GM18511 (cell line): ENCODE results near the gene LAMTOR2.

ENCODE experiments used
- ATAC-seq: cut with Tn5 transposase; IDR thresholded peaks from one replicate; pipeline ENCODE4 v1.9.1; 2021; ENCODE audit warnings: mild to moderate bottlenecking, moderate library complexity; ENCODE audit not compliant: unreplicated experiment

The LAMTOR2 gene

DNA sequence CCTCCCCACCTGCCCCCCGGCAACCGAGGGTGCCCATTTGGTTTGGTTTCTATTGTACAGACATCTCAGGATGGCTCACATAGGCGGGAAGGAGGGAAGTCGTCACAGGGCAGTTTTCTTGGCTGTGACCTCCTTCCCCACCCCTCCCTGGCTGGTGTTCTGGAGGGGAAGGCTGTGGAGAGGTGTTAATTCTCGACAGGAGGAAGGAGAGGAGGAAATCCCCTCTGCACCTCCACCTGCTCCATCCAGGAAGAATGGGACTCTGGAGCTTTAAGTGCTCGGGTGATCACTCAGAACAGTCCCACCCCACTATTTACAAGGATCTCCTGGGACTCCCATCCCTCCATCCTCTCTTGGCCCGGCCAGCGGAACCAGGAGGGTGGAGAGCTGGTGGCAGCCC, 20.1 kb downstream of the LAMTOR2 start:
- no peak for ATAC-seq

DNA sequence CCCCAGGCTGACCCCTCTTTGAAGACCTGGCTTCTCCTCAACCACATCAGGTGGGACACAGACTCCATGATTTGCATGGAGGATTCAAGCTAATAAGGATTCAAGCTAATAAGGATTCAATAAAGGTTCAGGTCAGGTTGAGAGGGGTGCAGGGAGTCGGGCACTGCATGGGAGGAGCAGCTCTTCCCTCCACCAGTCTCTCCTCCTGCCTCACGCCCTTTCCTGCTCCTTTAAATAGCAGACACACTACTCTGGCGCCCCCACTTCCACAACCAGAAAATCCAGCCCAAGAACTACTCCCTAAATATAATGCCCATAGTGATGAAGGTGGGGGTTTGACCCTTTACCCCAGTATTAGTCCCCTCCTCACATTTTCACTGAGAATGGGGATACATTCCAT, 20.6 kb downstream of the LAMTOR2 start:
- no peak for ATAC-seq

- ATAC-seq, result no peak
Observed at GRCh38 chr1:156075775-156076204, 21.2 kb downstream of the LAMTOR2 start.

GRCh38 chr1:156076609-156077429, 22.2 kb downstream of the LAMTOR2 start:
- no peak for ATAC-seq

DNA sequence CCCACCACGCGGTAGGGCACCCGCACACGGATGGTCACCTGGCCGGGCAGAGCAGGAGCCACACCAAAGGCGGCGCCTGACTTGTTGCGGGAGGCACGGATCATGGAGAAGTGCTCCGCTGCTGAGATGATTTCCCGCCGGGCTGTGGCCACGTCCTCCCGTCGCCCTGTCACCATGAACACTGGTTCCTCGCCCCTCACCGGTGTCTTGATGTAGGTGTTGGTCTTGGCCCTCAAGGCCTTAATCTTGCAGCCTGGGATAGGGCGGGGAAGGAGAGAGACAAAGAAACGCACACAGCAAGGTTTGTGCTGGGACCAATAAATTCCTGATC, 22.8 kb downstream of the LAMTOR2 start:
- ATAC-seq, result no peak

DNA sequence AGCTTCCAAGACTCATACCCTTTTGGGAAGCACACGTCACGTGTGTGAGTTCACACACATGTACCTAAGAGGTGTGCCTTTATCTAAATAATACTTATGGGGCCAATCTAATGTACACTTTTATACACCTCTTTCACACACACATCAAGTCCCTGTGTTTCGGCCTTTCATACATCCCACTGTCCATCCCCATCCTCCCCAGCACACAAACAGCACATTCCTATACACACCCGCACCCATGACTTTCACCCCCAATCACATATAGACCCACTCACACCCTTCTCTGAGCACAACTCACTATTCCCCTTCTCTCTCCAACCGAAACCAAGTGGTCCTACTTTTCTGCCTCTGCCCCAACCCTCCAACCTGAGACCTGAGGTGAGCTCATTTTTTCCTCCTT, 24.1 kb downstream of the LAMTOR2 start:
- no peak for ATAC-seq

DNA sequence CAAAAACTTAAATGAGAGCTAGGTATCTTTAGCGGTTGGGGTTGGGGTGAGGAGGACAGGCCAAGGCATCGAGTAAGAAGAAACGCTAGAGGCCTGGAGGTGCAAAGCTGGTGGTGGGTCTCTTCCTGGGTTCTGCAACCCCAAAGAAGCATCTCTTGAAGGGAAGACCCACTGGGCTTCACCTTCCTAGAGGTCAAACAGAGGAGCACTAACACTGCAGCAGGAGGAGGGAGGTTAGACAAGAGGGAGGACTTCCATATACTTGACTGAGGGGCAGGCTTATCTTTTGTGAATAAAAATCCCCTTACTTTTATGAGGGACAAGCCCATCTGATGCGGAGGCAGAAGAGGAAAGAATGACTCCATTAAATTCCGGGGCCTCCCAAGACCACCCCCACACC, 25.2 kb downstream of the LAMTOR2 start:
- ATAC-seq, result no peak

DNA sequence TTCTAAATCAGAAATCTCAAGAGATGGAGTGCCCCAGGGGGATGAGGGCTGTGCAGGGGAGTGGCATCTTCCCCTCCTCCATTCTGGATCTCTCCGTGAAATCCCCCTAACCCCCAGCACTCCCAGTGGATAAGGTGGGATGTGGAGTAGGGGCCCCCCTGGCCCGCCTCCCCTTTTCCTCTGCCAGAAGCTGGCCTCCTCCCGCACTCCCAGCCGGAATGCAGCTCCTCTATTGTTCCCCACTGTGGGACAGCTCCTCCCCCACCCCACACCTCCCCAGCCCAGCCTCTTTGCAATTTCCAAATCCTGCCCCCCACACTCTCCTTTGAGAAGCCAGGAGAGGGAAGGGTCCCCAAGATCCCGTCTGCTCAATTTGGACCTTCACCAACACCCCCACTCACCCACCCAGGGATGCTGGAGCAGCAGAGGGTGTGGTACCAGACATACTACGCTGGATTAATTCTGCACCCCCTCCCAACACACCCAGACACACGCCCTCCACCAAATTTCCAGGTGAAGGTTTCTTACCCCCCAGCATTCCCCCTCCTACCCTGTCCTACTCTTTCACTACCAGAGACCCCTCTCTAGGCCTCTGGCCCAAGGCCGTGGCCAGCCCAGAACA, 25.8 kb downstream of the LAMTOR2 start:
- ATAC-seq, result no peak

DNA sequence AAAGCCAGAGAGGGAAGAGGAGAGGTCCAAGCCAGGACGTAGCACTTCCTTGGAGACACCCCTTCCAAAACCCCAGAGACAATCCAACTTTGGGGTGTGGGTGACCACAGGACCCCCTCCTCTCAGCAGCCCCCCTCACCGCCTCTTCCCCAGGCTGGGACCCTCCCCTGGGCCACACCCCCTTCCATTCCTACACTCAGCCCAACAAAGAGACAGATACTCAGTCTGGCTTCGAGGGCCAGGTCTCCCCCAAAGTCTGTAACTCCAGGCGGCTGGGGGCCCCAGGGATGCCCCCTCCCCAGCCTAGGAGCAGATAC, 26.2 kb downstream of the LAMTOR2 start:
- ATAC-seq, result no peak

DNA sequence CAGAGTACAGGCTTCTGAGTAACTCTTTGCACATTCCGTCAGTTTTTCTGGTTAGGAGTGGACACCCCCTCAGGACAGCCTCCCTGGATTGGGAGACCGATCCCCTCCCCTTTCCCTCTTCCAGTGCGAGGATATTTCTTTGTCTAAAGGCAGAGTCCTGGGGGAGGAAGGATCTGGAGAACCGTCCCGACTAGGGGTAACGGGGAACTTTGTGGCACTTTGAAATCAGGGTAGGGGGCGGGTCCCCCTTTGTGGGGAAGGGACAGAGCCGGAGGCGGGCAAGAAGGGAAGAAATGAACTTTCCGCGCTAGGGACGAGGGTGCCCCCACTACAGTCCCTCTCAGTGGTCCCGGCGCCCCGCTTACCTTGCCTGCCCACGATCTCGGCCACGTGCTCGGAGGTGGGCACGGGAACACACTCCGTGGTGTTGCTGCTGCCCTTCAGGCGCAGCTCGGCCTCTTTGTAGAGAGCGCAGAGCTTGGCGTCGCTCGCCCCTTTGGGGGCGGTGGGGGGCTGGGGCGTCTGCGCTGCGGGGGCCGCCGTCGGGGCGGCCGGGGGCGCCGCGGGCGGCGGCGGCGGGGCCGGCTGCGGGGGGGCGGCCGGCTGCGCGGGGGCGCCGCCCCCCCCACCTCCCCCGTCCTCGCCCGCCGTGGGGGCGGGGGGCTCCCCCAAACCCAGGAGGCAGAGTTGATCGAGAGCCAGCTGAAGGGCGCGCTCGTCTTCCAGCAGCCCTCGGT, 26.8 kb downstream of the LAMTOR2 start:
- no peak for ATAC-seq

- ATAC-seq, result no peak
Observed at GRCh38 chr1:156081917-156082308, 27.3 kb downstream of the LAMTOR2 start.

DNA sequence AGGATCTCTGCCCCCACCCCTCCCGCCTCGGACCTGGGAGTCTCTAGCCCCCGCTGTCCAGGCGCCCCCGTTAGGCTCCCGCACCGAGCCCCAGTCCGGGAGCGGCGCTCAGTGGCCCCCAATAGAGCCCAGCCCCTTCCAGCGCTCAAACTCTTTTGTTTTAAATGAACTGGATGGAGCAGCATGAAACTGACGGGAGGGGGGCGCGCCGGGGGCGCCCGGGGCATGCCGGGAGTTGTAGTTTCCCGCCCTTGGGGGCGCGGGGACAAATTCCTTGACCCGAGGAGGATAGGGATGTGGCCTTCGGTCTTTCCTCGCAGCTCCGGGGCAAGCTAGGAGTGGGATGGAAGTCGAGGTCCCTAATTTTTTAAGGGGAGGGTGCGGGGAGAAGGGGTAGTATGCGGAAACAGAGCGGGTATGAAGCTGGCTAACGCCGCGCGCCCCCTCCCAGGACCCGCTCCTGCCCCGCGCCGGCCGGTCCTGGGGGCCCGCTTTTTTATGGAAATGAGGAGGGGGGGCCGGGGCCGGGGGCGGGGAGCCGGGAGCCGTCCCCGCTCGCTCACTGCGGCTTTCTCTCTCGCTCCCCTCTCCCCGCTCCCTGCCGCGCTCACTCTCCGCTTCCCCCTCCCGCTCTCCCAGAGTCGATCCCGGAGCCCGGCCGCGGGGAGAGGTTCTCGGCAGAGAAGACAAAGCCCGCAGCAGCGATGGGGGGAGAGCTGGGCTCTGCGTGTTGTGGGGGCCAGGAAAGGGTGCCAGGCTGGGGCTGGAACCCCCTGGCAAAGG, 27.9 kb downstream of the LAMTOR2 start, which contains the start of gene MEX3A:
Gene MEX3A, minus strand, starts transcription at position 157 of the 783 bp plus-strand sequence. CDS start 467 bp downstream, outside the sequence.
- no peak for ATAC-seq

GRCh38 chr1:156083800-156084790, 29.5 kb downstream of the LAMTOR2 start:
- no peak for ATAC-seq

DNA sequence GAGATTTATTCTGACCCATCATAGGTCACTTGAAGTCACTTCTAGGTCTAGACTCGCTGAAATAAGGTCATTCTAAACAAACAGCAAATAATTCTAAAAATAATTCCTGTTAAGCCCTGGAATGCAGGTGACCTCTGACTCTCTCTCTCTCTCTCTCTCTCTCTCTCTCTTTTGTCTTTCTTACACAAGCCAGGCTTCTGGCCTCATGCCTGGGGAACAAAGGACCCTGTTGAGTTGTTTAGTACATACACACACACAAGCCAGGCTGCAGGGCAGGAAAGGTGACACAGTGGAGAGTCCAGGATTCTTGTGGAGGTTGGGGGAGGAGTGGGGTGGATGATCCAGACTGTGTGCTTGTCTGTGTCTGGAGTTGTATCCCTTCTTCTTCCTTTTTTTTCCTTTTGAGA, 31.7 kb downstream of the LAMTOR2 start:
- no peak for ATAC-seq

DNA sequence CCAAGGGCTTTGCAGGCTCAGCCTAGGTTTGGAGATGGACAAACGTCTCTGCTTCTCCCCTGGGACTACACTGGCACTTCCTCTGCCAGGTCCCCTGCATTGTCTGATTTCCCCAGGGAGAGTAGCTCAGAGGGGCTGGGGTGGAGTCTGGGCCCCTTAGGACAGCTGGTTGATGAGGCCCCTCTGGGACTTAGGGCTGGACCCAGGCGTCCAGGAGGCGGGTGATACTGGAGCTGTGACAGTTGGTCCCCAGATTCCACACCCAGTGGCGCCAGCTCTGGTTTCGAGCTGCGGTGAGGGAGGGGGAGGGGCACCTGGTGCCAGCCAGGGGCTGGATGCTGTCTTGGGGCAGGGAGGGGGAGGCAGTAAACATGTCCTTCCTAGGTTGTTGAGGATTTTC, 35.1 kb downstream of the LAMTOR2 start:
- ATAC-seq, result no peak

DNA sequence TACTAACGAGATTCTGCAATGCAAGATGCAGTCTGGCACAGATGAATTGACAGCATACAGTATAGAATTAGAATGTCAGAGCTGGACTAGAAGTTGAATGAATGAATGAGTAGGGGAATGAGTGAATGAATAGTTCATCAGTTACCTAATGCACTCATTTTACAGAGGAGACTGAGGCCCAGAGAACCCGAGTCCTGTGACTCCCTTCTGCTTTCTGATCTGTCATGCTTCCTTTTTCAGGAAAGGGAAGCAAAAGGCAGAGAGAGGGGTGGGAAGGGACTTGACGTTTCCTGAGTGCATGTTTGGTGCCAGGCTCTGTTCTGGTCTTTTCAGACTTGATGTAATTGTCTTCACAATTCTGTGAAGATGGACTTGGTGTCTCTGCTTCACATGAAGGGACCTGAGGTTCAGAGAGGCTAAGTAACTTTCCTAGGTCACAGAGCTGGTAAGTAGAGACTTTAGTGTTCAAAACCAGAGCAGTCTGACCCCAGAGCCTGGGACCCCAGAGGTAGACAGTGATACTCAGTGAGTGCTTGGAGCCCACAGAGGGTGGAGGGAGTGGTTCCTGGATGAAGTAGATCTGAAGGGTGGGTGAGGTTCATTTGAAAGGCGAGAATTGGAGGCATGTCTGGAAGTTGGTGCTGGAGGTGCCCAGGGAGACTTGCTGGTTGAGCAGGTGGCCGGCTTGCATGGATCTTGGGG, 35.7 kb downstream of the LAMTOR2 start:
- no peak for ATAC-seq

DNA sequence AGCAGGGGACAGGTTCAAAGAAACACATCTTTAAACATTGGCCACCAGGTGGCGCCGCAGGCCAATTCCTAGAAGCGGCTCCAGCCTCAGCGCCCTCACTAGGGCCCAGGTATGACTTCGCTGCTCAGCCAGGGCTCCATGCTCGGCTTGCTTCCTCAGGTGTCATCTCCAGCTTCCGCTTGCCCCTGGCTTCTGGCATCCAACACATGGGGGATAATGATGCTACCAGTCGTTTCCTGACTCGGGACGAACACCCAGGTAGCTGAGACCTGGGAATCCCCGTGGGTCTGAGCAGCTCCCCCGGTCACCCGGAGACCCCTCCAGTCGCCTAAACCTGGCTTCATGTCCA, 36.2 kb downstream of the LAMTOR2 start:
- peak; percentile 58 for ATAC-seq

DNA sequence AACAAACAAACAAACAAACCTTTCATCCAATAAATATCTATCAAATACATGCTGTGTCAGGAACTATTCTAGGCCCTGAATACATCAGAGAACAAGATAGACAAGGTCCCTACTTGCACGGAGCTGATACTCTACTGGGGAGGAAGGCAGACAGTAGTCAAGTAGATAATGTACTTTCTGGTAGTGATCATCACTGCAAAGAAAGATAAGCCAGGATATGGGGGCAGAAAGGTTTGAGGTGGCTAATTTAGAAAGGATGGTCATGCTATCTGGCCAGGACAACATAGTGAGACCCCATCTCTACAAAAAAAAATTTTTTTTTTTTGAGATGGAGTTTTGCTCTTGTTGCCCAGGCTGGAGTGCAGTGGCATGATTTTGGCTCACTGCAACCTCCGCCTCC, 37.0 kb downstream of the LAMTOR2 start:
- ATAC-seq, result no peak

DNA sequence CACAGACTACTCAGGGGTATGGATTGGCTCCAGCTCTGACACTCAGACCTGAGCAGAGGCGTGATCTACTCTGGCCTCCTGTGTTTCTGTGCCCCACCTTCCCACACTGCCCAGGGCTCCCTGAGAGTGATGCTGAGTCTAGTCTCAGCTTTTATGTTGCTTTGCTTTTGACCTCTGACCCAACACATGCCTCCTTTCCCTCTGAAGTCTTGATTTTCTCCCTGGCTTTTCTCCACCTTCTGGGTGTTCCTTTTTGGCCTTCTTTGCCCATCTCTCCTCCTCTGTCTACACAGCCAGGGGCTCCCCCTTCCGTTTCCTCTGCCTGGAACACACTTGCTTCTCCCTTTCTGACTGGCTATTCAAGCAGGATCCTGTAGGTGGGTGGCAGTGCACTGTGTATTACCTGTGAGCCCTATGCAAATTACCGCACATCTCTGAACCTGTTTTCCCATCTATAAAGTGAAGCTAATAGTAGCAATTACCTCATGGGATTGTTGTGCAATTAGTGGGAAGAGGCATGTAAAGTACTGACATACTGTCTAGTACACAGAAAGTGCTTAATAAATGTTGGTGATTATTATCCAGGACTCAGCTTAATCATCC, 41.4 kb downstream of the LAMTOR2 start:
- ATAC-seq, result no peak
